Left lobe of liver (tissue), 2 donors: ENCODE data around the gene TANC1. TPM values are rescaled to one million over a fixed set of nuclear protein-coding genes. Genes with fewer than 3 reads are reported as not detected.
A peak's percentile ranks its signal among the peaks of the same experiment; 100 is the strongest.

ENCODE experiments used
- ATAC-seq: fragments of 200-7000 bp; cut with Tn5 transposase; one replicate; pipeline ENCODE4 v1.9.1; 2020; ENCODE audit warnings: mild to moderate bottlenecking, moderate library complexity
- DNase-seq: peaks from one replicate; pipeline ENCODE4 v3.0.0-alpha.2; 2020; ENCODE audit warnings: low spot score
- total RNA-seq: library from RNA; stranded (reverse); gene quantifications from one replicate; pipeline ENCODE4 v1.2.1, GENCODE V29; 2021
- donor health status: DM: no; HTN: no; CAD: no; lungs with moderate emphysema.
- donor health status: DM: no; HTN: yes; CAD: no.

TANC1 gene
- 5.0 TPM for total RNA-seq

DNA sequence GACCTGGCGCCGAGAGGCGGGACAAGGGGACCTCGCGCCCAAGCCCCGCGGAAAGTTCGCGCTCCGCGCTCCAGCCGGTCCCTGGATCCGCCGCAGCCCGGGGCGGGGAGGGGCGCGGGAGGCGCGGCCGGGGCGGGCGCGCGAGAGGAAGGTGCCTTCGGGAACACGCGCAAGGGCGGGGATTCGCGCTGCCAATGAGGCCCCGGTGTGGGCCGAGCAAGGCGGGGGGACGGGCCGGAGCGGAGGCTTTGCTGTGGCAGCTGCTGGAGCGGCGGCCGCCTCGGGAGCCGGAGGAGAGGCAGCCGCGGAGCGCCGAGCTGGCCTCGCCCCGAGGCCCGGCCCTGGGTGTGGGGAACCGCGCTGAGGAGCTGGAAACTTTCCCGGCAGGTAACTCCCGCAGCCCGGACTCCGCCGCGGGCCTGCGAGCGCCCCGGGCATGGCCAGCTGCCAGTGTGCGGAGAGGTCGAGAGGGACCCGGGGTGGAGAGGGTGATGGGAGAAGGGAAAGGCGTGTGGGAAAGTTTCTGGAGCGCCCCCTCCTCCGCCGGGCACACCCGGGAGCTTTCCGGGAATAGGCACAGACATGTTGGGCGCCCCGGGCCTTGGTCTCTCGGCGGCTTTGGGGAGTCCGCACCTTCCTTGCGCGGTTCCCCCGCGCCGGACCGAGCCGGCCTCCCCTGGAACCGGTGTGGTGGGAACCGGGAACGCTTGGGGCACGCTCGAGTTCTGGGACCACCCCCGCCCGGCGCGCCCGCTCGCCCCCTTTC, at the start of gene TANC1:
Gene TANC1 (plus strand): TSS at position 245 of the 766 bp plus-strand sequence. CDS start 97,271 bp downstream, outside the sequence.
- ATAC-seq (peak; percentile 92), DNase-seq (peak; percentile 96)

DNA sequence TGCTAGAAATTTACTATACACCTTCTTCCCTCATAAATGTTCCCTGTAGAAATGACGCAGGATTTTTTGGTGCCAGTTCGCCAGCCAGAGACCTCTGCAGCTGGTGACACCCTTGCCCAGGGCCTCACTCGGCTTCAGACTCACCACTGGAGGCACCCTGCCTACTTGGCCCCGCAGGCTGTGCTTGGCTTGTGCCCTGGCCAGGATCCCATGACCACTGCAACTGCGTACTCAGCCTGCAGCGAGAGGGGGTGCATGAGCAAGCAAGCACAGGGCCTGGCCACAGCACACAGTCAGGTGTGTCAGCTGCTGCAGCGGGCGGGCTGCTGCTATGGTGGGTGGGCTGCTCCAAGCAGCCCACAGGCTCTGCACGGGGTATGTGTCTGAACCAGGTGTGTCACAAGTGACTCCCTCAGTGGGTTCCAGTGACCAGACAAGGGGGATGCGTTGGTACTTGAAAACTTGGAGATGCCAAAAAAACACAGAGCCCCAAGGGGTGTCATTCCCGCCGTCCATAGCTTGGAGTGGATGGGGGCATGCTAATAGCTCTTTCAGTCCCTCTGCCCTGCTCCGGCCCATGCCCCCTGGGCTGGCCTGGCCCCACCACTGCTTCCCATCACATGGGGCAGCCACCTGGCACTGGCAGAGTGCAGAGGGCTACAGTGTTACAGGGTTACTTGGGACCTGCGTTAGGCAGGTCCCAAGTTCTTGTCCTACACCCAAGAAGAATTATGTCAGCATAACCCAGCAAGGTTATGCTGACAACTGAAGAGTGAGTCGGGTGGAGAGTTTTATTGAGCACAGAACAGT, 46.6 kb upstream of the TANC1 start:
- ATAC-seq (no peak), DNase-seq (no peak)

GRCh38 chr2:158922601-158923000, 45.8 kb upstream of the TANC1 start:
- ATAC-seq (no peak), DNase-seq (no peak)

DNA sequence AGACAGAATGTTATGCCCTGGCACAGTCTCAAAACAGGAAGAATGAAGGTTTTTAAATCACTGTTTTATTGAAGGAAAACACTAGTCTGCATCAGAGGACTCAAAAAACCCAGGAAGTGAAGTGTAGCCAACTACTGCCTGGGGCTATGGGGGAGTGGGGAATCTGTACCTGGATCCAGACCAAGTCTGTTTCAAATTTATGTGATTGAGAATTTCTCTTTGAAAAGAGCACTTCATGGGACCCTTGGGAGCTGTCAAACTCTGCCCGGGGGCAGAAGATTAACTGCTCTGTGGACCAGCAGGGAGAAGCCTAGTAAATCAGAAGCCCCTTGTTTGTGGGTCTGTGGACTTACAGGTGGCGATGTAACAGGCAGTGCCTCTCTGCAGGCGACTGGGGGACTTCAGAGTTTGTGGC, 45.3 kb upstream of the TANC1 start:
- no peak for ATAC-seq
- no peak for DNase-seq

GRCh38 chr2:158923641-158924040, 44.8 kb upstream of the TANC1 start:
- ATAC-seq = no peak
- no peak for DNase-seq

- ATAC-seq = no peak
- no peak for DNase-seq
These were observed 41.9 kb upstream of the TANC1 start for GRCh38 chr2:158926478-158926948.

DNA sequence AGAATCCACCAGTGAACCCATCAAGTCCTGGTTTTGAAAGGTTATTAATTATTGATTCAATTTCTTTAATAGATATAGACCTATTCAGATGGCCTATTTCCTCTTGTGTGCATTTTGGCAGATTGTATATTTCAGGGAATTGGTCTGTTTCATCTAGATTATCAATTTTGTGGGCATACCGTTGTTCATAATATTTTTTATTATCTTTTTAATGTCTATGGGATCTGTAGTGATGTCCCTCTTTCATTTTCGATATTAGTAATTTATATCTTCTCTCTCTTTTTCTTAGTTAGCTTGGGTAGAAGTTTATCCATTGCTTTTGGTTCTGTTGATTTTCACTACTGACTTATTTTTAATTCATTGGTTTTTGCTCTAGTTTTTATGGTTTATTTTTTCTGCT, 39.9 kb upstream of the TANC1 start:
- no peak for DNase-seq
- no peak for ATAC-seq

DNA sequence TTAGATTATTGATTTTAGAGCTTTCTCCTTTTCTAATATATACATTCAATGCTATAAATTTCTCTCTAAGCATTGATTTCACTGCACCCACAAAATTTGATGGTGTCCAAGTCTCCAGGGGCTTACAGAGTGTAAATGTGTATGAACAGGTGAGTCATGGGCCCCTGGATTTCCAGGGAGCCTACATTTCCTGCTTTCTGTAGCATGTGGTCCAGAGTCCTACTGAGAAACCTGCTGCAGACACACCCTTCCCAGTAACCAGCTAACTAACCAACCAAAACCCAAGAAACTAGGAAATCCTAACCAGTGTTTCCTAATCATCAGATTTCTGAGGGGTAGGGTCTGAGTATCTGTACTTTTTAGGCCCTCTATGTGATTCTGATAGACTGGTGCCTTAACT, 39.5 kb upstream of the TANC1 start:
- ATAC-seq (no peak), DNase-seq (no peak)

DNA sequence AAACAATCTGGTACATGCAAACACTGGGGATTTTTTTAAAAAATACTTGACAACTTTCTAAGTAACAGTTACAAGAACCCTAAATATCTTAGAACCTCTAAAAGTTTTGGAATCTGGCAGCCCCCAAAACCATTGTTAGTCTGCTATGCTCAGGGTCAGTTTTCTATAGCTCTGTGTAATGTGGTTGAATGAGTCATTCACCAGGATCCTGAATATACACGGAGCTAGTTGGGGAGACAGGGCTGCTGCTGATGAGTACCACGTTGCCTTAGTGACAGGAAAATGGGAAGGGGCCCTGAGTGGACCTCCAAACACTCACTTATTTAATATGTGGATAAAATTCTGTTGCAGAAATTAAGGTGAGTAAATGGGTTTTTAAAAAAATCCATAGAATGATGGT, 36.9 kb upstream of the TANC1 start:
- DNase-seq (no peak), ATAC-seq (no peak)

DNA sequence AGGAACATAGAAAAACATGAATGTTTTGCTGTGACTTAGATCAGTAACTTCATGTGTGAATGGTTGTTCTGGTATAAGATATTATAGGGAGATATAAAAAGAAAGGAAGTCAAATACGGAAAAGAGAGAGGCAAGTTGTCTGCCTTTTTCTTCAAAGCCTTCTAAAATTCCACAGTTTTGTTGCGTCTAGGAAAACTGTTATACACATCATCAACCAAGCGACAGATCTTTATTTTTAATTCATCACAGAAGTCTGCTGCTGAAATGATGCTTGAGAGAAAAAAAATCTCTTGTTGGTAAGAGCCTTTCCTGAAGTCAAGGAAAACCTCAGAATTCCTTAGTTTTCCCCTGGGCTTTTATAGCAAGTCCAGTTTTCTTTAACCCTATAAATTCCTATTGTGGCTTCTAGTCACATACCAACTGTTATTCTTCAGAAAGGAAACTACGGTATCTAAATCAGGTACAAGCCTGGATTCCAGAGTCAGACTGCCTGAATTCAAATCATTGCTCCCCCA, 36.3 kb upstream of the TANC1 start:
- DNase-seq (no peak), ATAC-seq (no peak)

DNA sequence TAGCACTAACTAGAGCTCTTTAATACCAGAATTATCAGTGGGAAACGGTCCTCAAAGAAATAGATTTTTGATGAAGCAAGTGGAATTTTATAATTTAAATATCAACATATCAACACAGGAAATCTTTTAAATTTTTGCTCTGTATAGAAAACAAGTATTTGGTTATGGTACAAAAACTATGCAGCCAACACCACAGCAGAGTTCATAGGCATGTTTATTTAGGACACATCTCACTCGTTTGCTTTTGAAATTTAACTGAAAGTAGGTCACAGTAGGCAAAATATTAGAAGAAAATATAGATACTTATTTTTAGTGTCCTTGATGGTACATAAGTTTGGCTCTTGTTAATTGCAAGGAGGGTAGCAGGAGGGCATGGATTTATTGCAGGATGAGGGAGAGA, 34.3 kb upstream of the TANC1 start:
- ATAC-seq (peak; percentile 56), DNase-seq (no peak)

- DNase-seq (no peak), ATAC-seq (no peak)
These were observed 32.8 kb upstream of the TANC1 start for GRCh38 chr2:158935617-158936016.

DNA sequence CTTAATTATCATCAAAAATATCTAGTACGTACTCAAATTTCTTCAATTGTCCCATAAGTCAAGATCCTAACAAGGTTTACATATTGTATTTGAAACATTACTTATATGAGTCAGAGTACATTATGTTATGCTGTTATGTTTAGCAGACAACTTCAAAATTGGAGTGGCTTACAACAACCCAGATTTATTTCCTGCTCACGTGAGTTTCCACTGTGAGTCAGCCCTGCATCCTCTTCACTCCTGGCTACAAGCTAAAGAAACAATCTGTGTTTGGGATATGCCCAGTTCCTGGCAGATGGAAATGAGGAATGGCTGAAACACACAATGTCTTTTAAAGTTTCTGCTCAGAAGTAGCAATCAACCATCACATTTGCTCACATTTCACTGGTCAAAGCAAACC, 31.5 kb upstream of the TANC1 start:
- no peak for DNase-seq
- no peak for ATAC-seq

DNA sequence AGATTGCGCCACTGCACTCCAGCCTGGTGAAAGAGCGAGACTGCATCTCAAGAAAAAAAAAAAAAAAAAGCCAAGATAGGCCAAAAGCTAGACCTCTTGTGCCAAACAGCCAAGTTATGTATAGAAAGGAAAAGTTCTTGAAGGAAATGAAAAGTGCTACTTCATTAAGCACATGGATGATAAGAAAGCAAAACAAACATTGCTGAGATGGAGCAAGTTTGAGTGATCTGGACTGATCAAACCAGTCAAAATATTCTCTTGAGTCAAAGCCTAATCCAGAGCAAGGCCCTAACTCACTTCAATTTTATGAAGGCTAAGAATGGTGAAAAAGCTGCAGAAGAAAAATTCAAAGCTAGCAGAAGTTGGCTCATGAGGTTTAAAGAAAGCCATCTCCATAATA, 28.1 kb upstream of the TANC1 start:
- no peak for ATAC-seq
- DNase-seq = no peak

DNA sequence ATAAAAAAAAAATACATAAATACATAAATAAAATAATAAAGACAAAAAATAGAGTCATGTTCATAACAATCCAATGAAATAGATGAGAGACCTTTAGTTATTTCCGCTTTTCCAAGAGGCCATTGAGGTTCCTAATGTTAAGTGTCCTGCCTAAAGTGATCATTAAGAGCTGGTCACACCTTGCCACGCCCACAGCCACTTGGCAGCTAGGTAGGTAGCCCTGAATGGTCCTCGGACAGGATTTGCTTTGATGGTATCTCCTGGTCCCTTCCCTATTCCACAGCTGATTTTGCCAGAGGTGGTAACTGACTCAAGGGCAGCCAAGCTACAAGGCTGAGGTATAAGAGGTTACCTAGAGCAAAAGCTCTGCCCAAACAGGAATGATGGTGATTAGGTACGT, 24.5 kb upstream of the TANC1 start:
- ATAC-seq (no peak), DNase-seq (no peak)

GRCh38 chr2:158948964-158949699, 19.3 kb upstream of the TANC1 start:
- DNase-seq = no peak
- ATAC-seq = no peak

DNA sequence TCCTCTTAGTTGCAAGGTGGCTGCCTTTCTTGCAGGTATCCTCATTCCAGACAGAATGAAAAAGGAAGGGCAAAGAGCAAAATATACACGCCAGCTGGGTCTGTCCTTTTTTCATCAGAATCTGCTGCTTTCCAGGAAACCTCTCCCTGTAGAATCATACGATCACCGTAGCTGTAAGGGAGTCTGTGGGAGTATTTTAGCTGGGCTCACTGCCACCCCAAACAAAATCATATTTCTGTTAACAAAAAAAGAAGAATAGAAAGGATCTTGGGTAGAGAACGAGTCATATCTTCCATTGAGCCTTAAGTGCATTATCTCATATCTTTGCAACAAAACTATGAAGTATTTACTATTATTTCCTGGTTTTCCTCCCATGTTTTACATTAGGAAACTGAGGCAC, 15.0 kb upstream of the TANC1 start:
- DNase-seq (no peak), ATAC-seq (no peak)

GRCh38 chr2:158953926-158954763, 14.3 kb upstream of the TANC1 start:
- ATAC-seq (peak; percentile 97), DNase-seq (peak; percentile 75)

- ATAC-seq (no peak), DNase-seq (no peak)
These were observed 12.5 kb upstream of the TANC1 start for GRCh38 chr2:158955842-158956365.

- DNase-seq (no peak), ATAC-seq (no peak)
These were observed 10.1 kb upstream of the TANC1 start for GRCh38 chr2:158958365-158958764.
